ENCODE results near the gene NEDD9. TPM values are rescaled to one million over a fixed set of nuclear protein-coding genes. Genes with fewer than 3 reads are reported as not detected.

NEDD9 gene
- total RNA-seq, 6 donors from 2014 or later: 122 to 334 (median 173) TPM

DNA sequence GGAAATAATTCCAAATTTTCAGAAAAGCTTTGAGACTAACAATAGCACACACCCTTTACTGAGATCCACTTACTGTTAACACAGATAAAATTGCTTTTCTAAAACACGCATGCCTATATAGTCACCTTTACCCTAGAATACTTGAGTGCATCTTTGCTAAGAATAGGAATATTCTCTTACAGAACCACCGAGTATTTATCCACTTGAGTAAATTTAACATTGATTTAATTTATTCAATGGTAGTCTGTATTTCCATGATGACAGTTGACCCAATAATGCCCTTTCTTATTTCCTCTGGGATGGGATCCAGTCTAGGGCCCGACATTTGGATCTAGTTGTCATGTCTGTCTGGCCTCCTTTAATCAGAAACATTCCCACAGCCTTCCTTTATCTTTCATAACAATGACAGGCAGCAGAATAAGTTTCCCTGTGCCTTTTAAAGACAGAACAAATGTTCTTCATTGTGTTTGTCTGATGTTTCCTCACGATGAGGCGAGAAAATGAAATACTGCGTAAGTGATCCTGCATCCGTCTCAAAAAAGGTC is 64.3 kb downstream of the NEDD9 start:
- H3K9me3 ChIP-seq: no peaks in the 10 kb centered on the region
- H3K36me3 ChIP-seq: no peaks in the 10 kb centered on the region
- DNase-seq: no peak
- no peak for ATAC-seq (ENCODE audit: low FRiP score in 2 of 2)
- TF ChIP-seq POLR2AphosphoS5 (IDR thresholded peaks at IDR 0.05) (no peak), POLR2A (IDR thresholded peaks at IDR 0.05) (no peak), EP300 (IDR thresholded peaks at IDR 0.05) (no peak), CTCF (IDR thresholded peaks at IDR 0.05) (no peak)
- H3K4me3 ChIP-seq: no peak overlapping the region
- peaks cover 0 to 10% (median 8%) of the 10 kb centered on the region in 4 donors for H3K4me1 ChIP-seq
- H3K27ac ChIP-seq: peak overlapping the region in 1 of 4 donors; percentile 24
- no peaks in the 10 kb centered on the region for H3K27me3 ChIP-seq
- WGBS, 2 donors: 65% methylated on average over 7 of the region's 7 CpGs

DNA sequence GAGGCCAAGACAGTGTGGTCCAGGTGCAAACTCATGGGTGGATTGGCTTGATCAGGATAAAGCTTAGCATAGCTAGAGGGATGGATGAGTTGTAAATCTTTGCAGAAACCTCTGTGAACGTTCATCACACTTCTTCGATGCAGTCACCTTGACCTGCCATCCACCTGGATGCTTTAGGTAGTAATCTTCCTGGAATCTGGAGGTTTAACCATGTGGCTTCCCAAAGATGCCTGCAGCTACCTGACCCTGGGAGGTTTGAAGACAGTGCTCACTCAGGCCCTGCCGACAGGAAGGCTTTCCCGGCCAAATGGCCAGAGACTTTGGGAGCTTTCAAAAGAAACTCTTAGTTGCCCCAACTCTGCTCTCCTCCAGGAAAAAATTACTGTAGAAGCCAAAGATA is 65.5 kb downstream of the NEDD9 start:
- TF ChIP-seq EP300 (IDR thresholded peaks at IDR 0.05) (no peak), POLR2AphosphoS5 (IDR thresholded peaks at IDR 0.05) (no peak), POLR2A (IDR thresholded peaks at IDR 0.05) (no peak), CTCF (IDR thresholded peaks at IDR 0.05) (no peak)
- Histone ChIP-seq H3K4me3 (no peak overlapping the region), H3K9me3 (no peaks in the 10 kb centered on the region), H3K27ac (no peak overlapping the region), H3K4me1 (no peaks in the 10 kb centered on the region), H3K36me3 (no peaks in the 10 kb centered on the region), H3K27me3 (no peaks in the 10 kb centered on the region)
- ATAC-seq (ENCODE audit: low FRiP score in 2 of 2) (no peak), DNase-seq (no peak)
- 47 to 80% methylated on average over 4 of the region's 4 CpGs for WGBS, 2 donors

- 81 to 88% methylated on average over 20 of the region's 20 CpGs for WGBS, 2 donors
- DNase-seq (no peak), ATAC-seq (ENCODE audit: low FRiP score in 2 of 2) (no peak)
- H3K36me3 ChIP-seq: no peaks in the 10 kb centered on the region
- no peak for TF ChIP-seq POLR2AphosphoS5 (IDR thresholded peaks at IDR 0.05)
- no peak for TF ChIP-seq EP300 (IDR thresholded peaks at IDR 0.05)
- TF ChIP-seq CTCF (IDR thresholded peaks at IDR 0.05): no peak
- no peak for TF ChIP-seq POLR2A (IDR thresholded peaks at IDR 0.05)
- no peaks in the 10 kb centered on the region for H3K4me1 ChIP-seq
- no peaks in the 10 kb centered on the region for H3K27me3 ChIP-seq
- H3K9me3 ChIP-seq: no peaks in the 10 kb centered on the region
- no peak overlapping the region for H3K4me3 ChIP-seq
- H3K27ac ChIP-seq: no peak overlapping the region
Measured at GRCh38 chr6:11164717-11165646, 67.5 kb downstream of the NEDD9 start.

- no peaks in the 10 kb centered on the region for H3K9me3 ChIP-seq
- no peaks in the 10 kb centered on the region for H3K4me1 ChIP-seq
- no peak overlapping the region for H3K4me3 ChIP-seq
- ATAC-seq (ENCODE audit: low FRiP score in 2 of 2): no peak
- DNase-seq: no peak
- TF ChIP-seq POLR2A (IDR thresholded peaks at IDR 0.05) (no peak), EP300 (IDR thresholded peaks at IDR 0.05) (no peak), CTCF (IDR thresholded peaks at IDR 0.05) (no peak), POLR2AphosphoS5 (IDR thresholded peaks at IDR 0.05) (no peak)
- no peak overlapping the region for H3K27ac ChIP-seq
- H3K36me3 ChIP-seq: no peaks in the 10 kb centered on the region
- 91 to 93% methylated on average over 2 of the region's 2 CpGs for WGBS, 2 donors
- no peaks in the 10 kb centered on the region for H3K27me3 ChIP-seq
Measured at GRCh38 chr6:11163932-11164331, 68.5 kb downstream of the NEDD9 start.

Data from upper lobe of left lung (tissue), 6 donors.